ENCODE results near the gene CIC.

CIC gene

DNA sequence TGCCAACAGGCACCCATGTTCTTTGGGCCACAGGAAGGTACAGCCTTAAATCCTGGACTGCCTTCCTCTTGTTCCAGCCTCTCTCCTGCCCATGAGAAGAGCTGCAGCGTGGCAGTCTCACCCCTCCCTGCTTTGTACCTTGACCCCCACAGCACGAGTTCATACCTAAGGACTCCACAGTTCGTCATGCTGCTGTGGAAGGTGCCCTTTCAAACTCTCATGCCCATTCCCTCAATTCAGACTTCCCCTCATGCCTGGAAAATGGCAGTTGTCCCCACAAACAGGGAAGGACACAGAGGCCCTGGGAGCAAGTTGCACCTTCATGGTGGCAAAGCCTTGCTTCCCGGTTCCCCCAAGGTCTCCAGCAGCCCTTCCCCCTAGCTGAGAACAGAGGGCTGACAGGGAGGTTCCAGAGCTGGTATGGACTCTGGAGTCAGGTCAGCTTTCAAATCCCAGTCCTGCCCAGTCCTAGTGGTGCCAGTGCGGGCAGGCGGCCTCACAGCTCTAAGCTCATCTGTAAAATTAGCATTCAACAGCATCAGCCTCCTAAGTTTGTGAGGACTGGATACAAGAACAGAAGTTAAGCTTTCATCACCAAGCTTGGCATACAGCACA, 35.3 kb upstream of the CIC start:
- H3K4me3 ChIP-seq (replicated peaks in 1 of 2; ENCODE audit: low read depth in 2 of 2, low read length in 2 of 2): no peak overlapping the region
- TF ChIP-seq, protein P1, sequence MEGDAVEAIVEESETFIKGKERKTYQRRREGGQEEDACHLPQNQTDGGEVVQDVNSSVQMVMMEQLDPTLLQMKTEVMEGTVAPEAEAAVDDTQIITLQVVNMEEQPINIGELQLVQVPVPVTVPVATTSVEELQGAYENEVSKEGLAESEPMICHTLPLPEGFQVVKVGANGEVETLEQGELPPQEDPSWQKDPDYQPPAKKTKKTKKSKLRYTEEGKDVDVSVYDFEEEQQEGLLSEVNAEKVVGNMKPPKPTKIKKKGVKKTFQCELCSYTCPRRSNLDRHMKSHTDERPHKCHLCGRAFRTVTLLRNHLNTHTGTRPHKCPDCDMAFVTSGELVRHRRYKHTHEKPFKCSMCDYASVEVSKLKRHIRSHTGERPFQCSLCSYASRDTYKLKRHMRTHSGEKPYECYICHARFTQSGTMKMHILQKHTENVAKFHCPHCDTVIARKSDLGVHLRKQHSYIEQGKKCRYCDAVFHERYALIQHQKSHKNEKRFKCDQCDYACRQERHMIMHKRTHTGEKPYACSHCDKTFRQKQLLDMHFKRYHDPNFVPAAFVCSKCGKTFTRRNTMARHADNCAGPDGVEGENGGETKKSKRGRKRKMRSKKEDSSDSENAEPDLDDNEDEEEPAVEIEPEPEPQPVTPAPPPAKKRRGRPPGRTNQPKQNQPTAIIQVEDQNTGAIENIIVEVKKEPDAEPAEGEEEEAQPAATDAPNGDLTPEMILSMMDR (IDR thresholded peaks at IDR 0.05; ENCODE audit: low read depth, low read length): no peak
- DNase-seq (ENCODE audit: low read depth in 2 of 2): no peak

DNA sequence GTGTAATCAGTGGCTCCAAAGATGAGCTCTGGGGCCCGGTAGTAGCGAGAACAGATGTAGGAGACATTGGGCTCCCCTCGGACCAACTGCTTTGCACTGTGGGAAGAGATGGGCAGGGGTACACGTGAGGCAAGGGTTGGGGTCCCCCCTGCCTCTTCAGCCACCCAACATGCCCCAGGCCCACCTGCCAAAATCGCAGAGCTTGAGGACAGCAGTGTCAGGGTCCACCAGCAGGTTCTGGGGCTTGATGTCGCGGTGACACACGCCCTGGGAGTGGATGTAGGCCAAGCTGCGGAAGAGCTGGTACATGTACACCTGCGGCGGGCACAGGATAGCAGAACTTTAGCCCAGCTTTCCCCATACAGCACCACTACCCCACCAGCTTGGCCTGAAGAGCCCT, 34.7 kb upstream of the CIC start:
- TF ChIP-seq, protein P1 (IDR thresholded peaks at IDR 0.05; ENCODE audit: low read depth, low read length): no peak
- no peak for DNase-seq (ENCODE audit: low read depth in 2 of 2)
- H3K4me3 ChIP-seq (replicated peaks in 1 of 2; ENCODE audit: low read depth in 2 of 2, low read length in 2 of 2): no peak overlapping the region

DNA sequence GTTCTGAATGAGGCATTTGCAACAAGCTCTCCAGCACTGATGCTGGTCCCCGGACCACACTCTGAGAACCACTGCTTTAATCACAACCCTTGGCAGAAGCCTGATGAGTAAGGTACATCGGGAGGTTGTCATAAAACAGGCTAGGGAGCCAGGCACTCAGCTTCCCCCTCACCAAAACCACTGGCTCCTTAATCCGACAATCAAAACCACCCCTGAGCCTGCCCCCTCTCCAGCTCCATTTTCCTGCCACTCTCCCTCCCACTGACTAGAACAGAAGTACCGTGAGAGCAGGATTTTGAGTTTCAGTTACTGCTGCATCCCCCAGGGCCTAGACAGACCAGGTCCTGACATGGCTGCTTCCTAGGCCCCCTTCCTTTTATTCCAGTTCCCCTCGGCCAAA, 33.9 kb upstream of the CIC start:
- DNase-seq (ENCODE audit: low read depth in 2 of 2): no peak
- TF ChIP-seq, protein P1 (IDR thresholded peaks at IDR 0.05; ENCODE audit: low read depth, low read length): no peak
- H3K4me3 ChIP-seq (replicated peaks in 1 of 2; ENCODE audit: low read depth in 2 of 2, low read length in 2 of 2): no peak overlapping the region

DNA sequence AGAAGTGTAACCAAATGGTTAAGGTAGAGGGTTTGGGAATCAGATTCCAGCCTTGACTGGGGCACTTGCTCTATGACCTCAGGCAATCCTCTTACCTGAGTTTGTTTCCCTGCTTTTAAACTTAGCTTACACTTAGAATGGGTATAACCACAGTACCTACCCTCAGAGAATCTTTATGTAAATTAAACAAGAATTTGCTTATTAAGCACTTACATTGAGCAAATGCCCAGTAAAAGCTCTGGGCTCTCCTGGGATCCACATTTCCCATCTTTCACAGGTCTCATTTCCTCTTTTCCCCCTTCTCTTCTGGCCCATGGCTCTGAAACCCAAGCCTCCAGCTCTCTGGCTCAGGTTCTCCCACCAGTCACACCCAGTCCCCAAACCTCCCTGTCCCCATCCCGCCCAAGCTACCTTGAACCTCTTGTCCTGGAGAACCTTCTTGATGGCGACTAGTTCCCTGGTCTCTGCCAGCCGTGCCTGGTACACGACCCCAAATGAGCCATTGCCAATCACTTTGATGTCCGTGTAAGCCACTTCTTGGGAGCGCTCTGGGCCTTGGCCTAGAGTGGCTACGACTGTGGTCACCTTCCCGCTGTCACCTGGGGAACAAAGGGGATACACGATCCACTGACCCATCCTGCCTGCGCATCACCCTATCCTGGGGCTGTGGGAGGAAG, 29.4 kb upstream of the CIC start:
- TF ChIP-seq, protein P1 (IDR thresholded peaks at IDR 0.05; ENCODE audit: low read depth, low read length): no peak
- H3K4me3 ChIP-seq (replicated peaks in 1 of 2; ENCODE audit: low read depth in 2 of 2, low read length in 2 of 2): no peak overlapping the region
- no peak for DNase-seq (ENCODE audit: low read depth in 2 of 2)

DNA sequence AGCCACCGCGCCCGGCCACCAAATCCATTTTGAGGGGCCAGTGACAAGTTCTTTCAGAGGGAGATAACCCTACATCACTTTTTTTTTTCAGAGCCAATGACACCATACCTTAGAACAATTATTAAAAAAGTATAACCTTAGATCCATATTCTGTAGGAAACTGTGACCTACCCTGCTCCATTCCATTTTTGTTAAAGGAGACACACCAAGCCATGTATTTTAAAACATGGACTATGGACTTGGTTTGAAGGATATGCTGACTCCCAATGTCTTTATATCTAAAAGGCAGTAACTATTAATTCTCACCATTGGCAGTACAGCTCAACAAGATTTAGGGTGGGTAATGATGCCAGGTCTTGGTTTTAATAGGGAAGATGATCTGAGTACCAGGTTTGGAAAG, 27.8 kb upstream of the CIC start:
- TF ChIP-seq, protein P1 (IDR thresholded peaks at IDR 0.05; ENCODE audit: low read depth, low read length): no peak
- DNase-seq (ENCODE audit: low read depth in 2 of 2): no peak
- peak overlapping the region; percentile 58 to 66 for H3K4me3 ChIP-seq (replicated peaks in 1 of 2; ENCODE audit: low read depth in 2 of 2, low read length in 2 of 2)

DNA sequence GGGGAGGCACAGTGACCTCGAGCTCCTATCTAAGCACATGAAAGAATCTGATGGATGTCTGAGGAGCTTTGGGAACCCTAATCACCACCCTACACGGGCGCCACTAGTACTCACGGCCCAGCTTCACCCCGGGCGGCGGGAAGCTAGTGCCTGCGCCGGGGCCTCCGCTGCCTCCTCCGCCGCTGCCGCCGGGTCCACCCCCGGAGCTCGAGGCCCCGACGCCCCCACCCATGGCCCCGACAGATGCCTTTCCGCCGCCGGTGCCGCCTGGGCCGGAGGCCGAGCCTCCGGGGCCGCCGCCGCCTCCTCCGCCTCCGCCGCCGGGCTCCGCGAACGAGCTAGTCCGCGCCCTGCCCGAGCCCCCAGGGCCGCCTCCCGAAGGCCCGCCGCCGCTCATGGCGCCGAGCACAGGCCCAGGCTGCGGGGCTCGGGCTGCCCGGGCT, 27.0 kb upstream of the CIC start:
- no peak for DNase-seq (ENCODE audit: low read depth in 2 of 2)
- peak overlapping the region; percentile 58 to 66 for H3K4me3 ChIP-seq (replicated peaks in 1 of 2; ENCODE audit: low read depth in 2 of 2, low read length in 2 of 2)
- TF ChIP-seq, protein P1 (IDR thresholded peaks at IDR 0.05; ENCODE audit: low read depth, low read length): no peak
